ENCODE data around the gene PAXX.

The PAXX gene

GRCh38 chr9:136991993-136992818, at the start of gene PAXX:
TSS of gene PAXX (plus strand) at chr9:136992422. CDS start at chr9:136992444, 22 bp downstream.
- peak; percentile 90 for DNase-seq (ENCODE audit: low read depth, low spot score)

- no peak for DNase-seq (ENCODE audit: low read depth, low spot score)
Observed at GRCh38 chr9:136942881-136943230, 49.4 kb upstream of the PAXX start.

DNA sequence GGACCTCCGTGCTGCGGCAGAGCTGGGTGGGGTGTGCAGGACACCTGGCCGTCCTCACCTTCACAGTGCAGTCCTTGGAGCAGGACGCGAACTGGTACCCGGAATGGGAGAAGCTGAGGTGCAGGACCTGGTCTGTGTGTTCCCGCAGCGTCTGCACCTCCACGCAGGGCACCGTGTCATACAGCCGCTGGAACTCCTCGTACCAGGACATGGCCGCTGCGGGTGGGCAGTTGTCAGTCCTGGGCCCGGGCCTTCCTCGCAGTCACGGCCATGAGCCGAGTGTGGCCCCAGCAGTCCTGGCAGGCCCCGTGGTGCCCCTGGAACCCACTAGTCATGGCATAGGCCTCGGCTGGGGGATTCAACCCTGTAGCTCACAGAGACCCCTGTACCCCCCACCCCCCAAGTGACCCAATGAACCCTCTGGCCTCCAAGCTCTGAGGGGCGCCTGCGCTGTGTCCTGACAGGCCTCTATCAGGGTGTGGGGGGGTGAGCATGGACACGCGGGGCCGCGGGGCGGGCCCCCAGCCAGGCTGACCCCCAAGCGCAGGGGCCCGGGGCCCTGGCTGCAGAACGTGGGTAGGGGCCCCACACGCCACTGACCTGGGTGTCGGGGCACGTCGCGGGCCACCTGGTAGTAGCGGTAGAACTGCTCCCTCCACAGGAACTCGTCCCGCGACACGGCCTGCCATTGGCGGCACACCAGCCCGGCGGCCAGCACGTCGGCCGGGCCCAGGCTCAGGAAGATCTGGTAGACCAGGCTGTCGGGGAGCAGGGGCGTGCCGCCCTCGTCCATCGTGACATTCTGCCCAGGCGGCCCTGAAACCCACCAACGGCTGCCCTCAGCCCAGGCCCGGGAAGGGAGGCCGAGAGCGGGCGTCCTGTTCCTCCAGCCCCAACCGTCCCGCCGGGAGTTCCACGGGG, 48.7 kb upstream of the PAXX start:
- no peak for DNase-seq (ENCODE audit: low read depth, low spot score)

- no peak for DNase-seq (ENCODE audit: low read depth, low spot score)
Observed at GRCh38 chr9:136944212-136944518, 48.1 kb upstream of the PAXX start.

GRCh38 chr9:136944519-136945332, 47.5 kb upstream of the PAXX start, which contains the start of the genes C8G and FBXW5:
TSS of gene C8G (plus strand) at chr9:136945243. CDS start at chr9:136945321, 78 bp downstream.
TSS of gene FBXW5 (minus strand) at chr9:136944738. CDS start at chr9:136944083, 655 bp downstream.
- peak; percentile 82 for DNase-seq (ENCODE audit: low read depth, low spot score)

DNA sequence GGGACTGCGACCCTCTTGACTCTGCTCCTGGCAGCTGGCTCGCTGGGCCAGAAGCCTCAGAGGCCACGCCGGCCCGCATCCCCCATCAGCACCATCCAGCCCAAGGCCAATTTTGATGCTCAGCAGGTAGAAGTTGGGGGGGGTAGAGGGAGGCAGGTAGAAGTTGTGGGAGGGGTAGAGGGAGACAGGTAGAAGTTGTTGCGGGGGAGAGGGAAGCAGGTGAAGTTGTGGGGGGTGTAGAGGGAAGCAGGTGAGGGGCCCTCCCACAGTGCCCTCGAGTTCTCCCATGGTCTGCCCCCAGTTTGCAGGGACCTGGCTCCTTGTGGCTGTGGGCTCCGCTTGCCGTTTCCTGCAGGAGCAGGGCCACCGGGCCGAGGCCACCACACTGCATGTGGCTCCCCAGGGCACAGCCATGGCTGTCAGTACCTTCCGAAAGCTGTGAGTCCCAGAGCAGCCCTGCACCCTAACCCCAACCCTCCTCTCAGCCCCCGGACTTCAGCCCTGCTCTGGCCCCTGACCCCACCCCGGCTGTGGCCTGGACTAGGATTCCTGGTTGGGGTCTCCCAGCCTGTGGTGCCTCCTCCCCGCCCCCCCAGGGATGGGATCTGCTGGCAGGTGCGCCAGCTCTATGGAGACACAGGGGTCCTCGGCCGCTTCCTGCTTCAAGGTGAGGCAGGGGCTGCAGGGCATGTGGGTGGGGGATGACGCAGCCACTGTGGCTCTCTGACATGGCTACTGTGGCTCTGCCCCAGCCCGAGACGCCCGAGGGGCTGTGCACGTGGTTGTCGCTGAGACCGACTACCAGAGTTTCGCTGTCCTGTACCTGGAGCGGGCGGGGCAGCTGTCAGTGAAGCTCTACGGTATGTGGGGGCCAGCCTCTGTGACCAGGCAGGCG, 46.6 kb upstream of the PAXX start:
- DNase-seq (ENCODE audit: low read depth, low spot score): no peak

GRCh38 chr9:136946228-136947027, 45.8 kb upstream of the PAXX start:
- DNase-seq (ENCODE audit: low read depth, low spot score): no peak

DNA sequence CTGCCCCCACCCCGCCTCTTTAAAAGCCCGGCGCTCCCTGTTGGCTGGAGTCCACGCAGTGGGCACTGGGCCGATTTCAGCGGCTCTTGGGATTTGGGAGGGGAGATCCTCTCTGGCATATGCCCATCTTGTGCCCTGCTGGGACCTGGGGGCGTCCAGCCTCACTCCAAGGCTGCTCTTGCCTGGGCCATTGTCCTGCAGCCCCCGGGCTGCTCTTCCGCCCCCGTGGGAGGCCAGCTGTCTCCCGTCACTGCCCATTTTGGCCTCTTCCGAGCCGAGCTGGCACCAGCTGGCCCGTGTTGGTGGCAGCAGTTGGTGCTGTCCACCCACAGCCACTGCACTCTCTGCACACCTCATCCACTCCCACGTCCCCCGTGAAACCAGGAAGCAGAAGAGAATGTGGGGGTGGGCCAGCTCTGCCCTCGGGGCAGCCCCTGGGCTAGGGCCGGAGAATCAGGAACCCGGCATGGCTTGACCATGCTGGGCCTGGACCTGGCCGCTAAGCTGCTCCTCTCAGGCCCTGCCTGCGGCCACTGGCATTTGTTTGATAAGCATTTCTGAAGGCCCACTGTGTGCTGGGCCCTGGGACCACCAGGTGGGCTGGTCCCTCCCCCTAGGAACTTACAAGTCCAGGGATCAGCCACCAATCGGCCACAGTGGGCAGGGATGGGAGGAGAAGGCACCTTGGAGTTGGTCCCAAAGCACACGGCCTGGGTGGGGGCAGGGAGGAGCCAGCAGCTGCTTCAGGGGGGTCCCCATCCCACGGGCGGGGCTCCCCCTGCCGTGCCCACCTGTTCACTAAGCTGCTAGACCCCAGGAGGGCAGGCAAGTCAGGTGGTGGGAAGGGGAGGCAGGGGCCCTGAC, 45.0 kb upstream of the PAXX start:
- no peak for DNase-seq (ENCODE audit: low read depth, low spot score)

DNA sequence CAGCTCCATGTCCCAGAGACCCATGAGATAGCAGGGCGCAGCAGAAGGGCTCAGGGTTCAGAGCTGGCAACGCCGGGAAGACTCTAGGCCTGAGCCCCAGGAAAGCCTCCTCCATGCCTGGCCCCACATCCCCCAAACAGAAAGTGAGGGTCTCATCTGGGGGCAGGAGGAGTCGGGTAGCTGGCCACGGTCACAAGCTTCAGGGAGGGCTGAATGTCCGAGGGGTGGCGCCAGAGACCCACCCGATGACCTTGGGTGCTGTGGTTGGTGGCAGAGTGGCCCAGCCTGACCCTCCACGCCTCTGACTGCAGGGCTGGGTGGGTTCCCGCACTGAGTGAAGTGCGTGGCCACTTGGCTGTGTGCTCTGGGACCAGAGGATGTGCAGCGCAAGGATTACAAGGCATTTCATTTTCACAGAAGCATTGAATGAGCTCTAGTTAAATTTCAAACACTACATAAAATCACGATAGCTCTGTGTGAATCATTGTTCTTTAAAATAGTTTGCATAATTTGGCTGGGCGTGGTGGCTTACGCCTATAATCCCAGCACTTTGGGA, 44.2 kb upstream of the PAXX start:
- no peak for DNase-seq (ENCODE audit: low read depth, low spot score)

DNA sequence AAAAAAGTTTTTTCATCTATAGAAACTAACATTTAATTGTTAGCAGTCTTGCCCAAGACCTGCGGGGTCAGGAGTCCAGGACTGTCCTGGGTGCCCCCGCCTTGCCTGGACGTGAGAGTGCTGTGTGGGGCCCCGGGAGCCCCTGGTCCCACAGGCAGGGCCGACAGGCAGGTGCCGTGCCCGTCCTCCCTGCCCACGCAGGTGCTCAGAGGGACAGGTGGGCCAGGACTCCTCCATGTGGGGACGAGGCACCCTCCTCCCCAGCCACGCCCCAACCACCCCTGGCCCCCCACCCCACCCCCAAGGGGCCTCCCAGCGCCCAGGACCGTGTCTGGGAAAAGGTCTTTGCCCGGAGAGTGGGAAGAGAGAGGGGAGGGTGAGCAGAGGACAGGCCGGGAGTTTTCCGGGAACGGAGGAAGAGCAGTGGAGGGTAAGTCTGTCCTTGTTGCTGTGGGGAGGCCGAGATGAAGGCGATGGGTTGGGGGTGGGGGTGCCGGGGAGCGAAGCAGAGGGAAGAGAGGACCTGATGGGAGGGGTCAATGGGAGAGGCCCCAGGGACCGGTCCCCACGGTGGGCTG, 42.9 kb upstream of the PAXX start:
- no peak for DNase-seq (ENCODE audit: low read depth, low spot score)

DNA sequence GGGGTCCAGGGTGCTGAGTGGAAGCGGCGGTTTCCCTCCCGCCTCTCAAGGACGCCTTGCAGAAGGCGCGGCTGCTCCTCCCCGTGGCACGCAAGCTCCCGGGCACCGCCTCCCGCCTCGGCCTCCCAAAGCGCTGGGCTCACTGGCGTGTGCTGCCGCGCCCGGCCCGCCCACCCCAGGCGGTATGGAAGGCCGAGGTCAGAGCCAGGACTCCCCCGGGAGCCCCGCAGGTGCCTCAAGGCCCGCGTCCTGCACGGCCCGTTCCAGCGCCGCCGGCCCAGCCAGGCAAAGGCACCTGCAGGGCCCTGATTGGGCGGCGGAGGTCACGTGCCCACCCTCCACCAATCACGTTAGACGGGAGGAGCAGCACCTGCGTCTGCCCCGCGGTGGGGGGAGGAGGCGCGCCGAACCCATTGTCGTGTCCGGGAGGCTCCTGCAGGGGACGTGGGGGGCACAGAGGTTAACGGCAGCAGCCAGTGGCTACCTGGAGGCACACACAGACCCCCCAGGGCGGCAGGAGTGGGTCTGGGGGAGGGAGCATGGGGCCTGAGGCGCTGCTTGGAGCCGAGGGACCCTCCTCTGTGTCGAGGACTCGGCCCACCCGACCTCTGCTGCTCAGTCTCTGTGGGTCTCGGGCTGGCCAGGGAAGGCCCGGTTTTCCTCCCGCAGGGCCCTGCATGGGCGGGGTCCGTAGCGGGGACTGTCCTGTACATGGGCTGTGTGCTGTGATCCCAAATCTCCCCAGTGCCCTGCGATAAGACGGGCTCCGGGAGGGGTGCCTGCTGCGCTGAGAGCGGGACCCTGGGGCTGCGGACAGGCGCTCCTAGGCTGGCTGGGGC, 42.2 kb upstream of the PAXX start:
- DNase-seq (ENCODE audit: low read depth, low spot score): peak; percentile 93

- no peak for DNase-seq (ENCODE audit: low read depth, low spot score)
Observed at GRCh38 chr9:136950656-136951276, 41.5 kb upstream of the PAXX start.

- DNase-seq (ENCODE audit: low read depth, low spot score): no peak
Observed at GRCh38 chr9:136951541-136952320, 40.5 kb upstream of the PAXX start, which contains the start of gene LCN12. TSS of gene LCN12 (plus strand) at chr9:136952273. CDS start at chr9:136952328, 55 bp downstream.

GRCh38 chr9:136952321-136952850, 39.8 kb upstream of the PAXX start:
- no peak for DNase-seq (ENCODE audit: low read depth, low spot score)

DNA sequence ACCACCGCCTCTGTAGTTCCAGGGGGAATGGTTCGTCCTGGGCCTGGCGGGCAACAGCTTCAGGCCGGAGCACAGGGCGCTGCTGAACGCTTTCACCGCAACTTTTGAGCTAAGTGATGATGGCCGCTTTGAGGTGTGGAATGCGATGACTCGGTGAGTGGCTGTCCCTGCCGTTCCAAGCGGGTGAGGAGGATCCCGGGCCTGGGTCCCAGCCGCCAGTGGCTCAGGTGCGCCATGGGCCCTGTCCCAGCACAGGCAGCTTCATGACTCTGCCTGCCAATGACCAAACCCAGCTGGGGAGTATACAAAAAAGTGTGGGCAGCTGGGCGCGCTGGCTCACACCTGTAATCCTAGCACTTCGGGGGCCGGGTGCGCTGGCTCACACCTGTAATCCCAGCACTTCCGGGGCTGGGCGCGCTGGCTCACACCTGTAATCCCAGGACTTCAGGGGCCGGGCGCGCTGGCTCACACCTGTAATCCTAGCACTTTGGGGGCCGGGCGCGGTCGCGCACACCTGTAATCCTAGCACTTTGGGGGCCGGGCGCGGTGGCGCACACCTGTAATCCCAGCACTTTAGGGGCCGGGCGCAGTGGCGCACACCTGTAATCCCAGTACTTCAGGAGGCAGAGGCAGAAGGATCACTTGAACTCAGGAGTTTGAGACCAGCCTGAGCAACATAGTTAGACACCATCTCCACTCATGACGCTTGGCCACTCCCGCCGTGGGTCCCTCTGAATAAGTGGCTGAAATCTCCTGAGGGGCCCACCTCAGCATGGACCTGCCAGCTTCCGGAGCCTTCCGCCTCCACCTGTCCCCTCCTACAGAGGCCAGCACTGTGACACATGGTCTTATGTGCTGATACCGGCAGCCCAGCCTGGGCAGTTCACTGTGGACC, 39.1 kb upstream of the PAXX start:
- DNase-seq (ENCODE audit: low read depth, low spot score): no peak
